WERI-Rb-1 (cell line): ENCODE results near the gene NR5A2.

ENCODE experiments used
- DNase-seq: peaks from one replicate; pipeline ENCODE4 v3.0.0-alpha.2; 2020
- H3K27ac ChIP-seq: fragments of 250-450 bp; sonication (Bioruptor Pico); 2 replicates; pipeline ENCODE4 v1.5.1; 2020; ENCODE audit warnings: mild to moderate bottlenecking, moderate library complexity
- H3K27me3 ChIP-seq: fragments of 250-450 bp; sonication (Bioruptor Pico); 2 replicates; pipeline ENCODE4 v1.5.1; 2021; ENCODE audit warnings: mild to moderate bottlenecking, low read depth, moderate library complexity; ENCODE audit not compliant: insufficient read depth, severe bottlenecking
- H3K36me3 ChIP-seq: fragments of 250-450 bp; sonication (Bioruptor Pico); 2 replicates; pipeline ENCODE4 v1.5.1; 2020; ENCODE audit warnings: mild to moderate bottlenecking, moderate library complexity
- H3K4me3 ChIP-seq: 2 replicates; pipeline ENCODE4 v1.5.1; 2011; ENCODE audit warnings: low read depth, mild to moderate bottlenecking, control low read depth, low read length
- H3K9me3 ChIP-seq: fragments of 250-450 bp; sonication (Bioruptor Pico); 2 replicates; pipeline ENCODE4 v1.5.1; 2021; ENCODE audit warnings: mild to moderate bottlenecking, moderate library complexity; ENCODE audit not compliant: severe bottlenecking
- TF ChIP-seq, protein P1 (sequence below): IDR thresholded peaks from 2 replicates; pipeline ENCODE4 v1.5.1; 2011; ENCODE audit warnings: low read depth, mild to moderate bottlenecking, control low read depth, inconsistent platforms, low read length

Gene NR5A2

DNA sequence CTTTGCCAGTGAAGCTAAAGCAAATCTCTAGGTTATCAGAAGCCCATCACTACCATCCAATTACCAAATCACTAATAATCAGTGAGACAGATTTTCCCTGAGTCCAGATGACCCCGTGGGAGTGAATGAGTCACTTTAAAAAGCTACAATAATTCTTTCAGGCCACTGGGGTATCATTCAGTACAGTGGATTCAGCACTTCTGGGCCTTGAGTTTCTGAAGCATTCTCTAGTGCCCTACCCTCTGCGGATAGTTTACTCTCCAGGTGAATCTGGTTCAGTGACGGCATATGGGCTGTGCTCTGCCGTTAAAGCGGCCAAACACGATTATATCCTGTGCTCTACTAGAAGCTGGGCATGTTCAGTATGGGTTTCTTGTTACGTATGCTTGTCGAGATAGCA lies 26.1 kb downstream of the NR5A2 start:
- TF ChIP-seq, protein P1, sequence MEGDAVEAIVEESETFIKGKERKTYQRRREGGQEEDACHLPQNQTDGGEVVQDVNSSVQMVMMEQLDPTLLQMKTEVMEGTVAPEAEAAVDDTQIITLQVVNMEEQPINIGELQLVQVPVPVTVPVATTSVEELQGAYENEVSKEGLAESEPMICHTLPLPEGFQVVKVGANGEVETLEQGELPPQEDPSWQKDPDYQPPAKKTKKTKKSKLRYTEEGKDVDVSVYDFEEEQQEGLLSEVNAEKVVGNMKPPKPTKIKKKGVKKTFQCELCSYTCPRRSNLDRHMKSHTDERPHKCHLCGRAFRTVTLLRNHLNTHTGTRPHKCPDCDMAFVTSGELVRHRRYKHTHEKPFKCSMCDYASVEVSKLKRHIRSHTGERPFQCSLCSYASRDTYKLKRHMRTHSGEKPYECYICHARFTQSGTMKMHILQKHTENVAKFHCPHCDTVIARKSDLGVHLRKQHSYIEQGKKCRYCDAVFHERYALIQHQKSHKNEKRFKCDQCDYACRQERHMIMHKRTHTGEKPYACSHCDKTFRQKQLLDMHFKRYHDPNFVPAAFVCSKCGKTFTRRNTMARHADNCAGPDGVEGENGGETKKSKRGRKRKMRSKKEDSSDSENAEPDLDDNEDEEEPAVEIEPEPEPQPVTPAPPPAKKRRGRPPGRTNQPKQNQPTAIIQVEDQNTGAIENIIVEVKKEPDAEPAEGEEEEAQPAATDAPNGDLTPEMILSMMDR, result no peak
- H3K27me3 ChIP-seq, result no peaks in the 10 kb centered on the region
- no peaks in the 10 kb centered on the region for H3K9me3 ChIP-seq
- H3K27ac ChIP-seq, result no peak overlapping the region
- DNase-seq, result no peak
- H3K4me3 ChIP-seq, result no peak overlapping the region
- no peaks in the 10 kb centered on the region for H3K36me3 ChIP-seq

DNA sequence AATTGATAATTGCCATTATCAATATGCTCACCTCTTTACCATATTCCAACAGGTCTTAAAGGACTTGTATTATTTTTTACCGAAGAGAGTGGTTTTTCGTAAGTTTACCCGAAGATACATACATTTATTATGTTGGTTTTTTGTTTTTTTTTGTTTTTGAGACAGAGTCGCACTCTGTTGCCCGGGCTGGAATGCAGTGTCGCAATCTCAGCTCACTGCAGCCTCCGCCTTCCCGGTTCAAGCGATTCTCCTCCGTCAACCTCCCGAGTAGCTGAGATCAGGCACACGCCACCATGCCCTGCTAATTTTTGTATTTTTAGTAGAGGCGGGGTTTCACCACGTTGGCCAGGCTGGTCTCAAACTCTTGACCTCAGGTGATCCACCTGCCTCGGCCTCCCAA lies 30.8 kb downstream of the NR5A2 start:
- Histone ChIP-seq H3K27ac (no peak overlapping the region), H3K9me3 (no peaks in the 10 kb centered on the region), H3K27me3 (no peaks in the 10 kb centered on the region)

DNA sequence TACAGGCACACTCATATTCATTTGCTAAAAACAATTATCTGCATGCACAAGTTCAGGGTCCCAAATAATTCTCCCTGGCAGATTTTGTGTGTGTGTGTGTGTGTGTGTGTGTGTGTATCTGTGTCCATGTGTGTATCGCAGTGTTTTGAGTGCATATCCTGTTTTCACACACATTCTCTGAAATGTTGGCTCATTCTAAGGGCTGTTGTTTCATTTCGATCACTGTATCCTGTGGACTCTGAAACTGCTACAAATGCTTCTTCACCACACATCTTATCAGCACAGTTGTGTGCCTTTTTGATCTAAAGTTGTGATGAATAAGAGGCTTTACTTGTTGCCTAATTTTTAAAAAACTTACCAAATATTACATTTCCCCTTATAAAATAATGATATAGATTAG lies 34.6 kb downstream of the NR5A2 start:
- TF ChIP-seq, protein P1, result no peak
- Histone ChIP-seq H3K4me3 (no peak overlapping the region), H3K27ac (no peak overlapping the region), H3K27me3 (no peaks in the 10 kb centered on the region), H3K36me3 (no peaks in the 10 kb centered on the region), H3K9me3 (no peaks in the 10 kb centered on the region)
- DNase-seq, result no peak

More for the DNA sequence above, 30.8 kb downstream of the NR5A2 start:
- TF ChIP-seq, protein P1, result no peak
- DNase-seq, result no peak
- Histone ChIP-seq H3K4me3 (no peak overlapping the region), H3K36me3 (no peaks in the 10 kb centered on the region)

DNA sequence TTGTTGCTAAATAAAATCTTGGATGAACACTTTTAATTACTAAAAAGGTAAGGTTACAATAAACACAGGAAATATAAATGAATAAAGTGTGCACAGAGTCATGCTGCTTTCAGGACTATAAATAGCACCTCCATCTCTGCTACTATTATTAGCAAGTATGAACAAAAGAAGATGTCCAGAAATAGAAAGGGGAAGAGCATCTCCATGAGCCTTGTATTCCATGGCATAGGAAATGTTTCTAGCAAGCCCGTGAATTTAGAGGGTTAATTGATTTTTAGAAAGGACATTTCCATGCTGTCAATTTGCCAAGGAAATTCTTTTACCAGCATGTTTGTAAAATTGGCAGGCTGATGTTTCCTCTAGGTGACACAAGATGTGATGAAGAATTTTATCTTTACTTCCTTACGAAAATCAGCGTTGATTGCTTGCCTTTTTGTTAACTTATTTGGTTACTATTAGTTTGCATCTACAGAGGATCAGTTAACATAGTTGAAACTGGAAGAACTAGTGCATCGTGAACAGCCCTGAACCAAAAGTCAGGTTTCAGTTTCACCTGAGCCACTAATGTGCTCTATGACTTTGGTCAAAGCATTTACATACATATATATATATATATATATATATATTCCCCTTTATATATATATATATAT lies 45.3 kb downstream of the NR5A2 start:
- no peak for DNase-seq
- TF ChIP-seq, protein P1, result no peak
- Histone ChIP-seq H3K4me3 (no peak overlapping the region), H3K9me3 (no peaks in the 10 kb centered on the region), H3K27me3 (no peaks in the 10 kb centered on the region), H3K27ac (no peak overlapping the region), H3K36me3 (no peaks in the 10 kb centered on the region)

DNA sequence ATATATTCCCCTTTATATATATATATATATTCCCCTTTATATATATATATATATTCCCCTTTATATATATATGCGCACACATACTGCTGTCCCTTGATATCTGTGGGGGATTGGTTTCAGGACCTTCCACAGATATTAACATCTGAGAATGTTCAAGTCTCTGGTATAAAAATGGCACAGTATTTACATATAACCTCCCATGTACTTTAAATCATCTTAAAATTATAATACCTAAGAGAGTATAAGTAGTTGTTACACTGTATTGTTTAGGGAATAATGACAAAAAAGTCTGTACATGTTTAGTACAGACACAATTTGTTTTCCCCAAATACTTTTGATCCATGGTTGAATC lies 45.8 kb downstream of the NR5A2 start:
- TF ChIP-seq, protein P1, result no peak
- Histone ChIP-seq H3K36me3 (no peaks in the 10 kb centered on the region), H3K9me3 (no peaks in the 10 kb centered on the region), H3K27ac (no peak overlapping the region), H3K4me3 (no peak overlapping the region), H3K27me3 (no peaks in the 10 kb centered on the region)
- no peak for DNase-seq

DNA sequence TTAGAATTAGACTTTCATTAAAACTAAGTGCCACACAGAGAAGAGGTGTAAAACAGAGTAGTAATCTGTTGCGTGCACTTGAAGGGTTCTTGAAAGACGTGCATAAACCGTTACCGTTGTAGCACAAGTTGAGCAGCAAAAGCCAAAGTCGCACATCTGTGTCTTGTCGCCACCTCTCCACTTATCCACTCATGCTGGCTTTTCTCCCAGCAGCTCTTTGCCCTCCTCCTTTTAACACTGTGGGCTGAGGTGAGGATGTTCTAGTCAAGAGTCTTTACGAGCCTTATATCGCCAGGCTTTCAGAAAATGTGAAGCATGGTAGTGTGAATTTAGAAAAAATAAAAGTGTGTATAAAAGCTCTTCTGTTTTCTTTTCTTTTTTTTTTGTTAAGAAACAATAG lies 48.0 kb downstream of the NR5A2 start:
- Histone ChIP-seq H3K4me3 (no peak overlapping the region), H3K27me3 (no peaks in the 10 kb centered on the region)

More for the DNA sequence above, 48.0 kb downstream of the NR5A2 start:
- H3K36me3 ChIP-seq, result no peaks in the 10 kb centered on the region
- DNase-seq, result no peak
- no peak overlapping the region for H3K27ac ChIP-seq
- no peaks in the 10 kb centered on the region for H3K9me3 ChIP-seq
- TF ChIP-seq, protein P1, result no peak
